GM11168 (cell line): ENCODE measurements around the gene WNT5A.
"Not testable (repeated sequence)": the region's sequence is repeated elsewhere in the genome, so short reads cannot be mapped to it uniquely, and the experiment has no call there.

Experiments used
- in situ Hi-C: fragments of 300-500 bp; cut with MboI; formaldehyde crosslinking; loops from one replicate; pipeline ENCODE4 v1.12.0; 2022; ENCODE audit warnings: low sequenced_read_pairs; ENCODE audit not compliant: unreplicated experiment

Gene WNT5A

DNA sequence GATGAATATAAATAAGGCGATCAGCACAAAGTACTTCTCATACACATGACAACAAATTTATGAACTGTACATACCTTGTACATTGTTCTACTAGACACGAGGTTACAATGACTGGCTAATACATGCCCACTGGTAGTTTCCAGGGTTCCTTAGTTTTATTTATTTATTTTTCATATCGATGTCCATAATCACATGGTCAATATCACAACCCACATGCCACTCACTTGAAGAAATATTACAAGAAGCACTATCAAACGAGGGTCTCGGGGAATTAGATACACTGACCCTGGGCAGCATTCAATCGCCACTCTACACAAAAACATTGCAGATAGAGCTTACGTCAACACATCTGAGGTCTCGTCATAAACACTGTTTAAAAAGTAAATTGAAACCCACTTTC, 21.2 kb upstream of the WNT5A start:
- in situ Hi-C loops: no loop called here

DNA sequence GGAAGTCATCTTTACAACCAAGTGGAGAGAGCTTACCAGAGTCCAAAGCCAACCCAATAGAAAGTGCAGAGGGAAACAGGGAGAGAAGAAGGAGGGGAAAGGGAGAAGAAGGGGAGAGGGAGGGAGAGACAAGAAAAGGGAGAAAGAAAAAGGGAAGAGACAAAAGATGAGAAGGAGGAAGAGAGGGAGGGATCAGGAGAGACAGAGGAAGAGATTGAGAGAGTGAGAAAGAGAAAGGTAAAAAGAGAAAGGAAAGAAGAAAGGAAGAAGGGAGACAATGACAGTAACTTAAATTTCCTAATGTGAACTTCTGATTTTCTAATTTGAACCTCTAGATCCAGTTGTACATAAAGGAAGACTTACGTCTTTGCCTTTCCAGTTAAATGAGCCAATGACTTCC, 20.7 kb upstream of the WNT5A start:
- in situ Hi-C loops: no loop called here

GRCh38 chr3:55505776-55506175, 18.7 kb upstream of the WNT5A start:
- in situ Hi-C loops: no loop called here

GRCh38 chr3:55505102-55505501, 18.0 kb upstream of the WNT5A start:
- in situ Hi-C loops: not testable (repeated sequence)

GRCh38 chr3:55501905-55502304, 14.8 kb upstream of the WNT5A start:
- in situ Hi-C loops: no loop called here

DNA sequence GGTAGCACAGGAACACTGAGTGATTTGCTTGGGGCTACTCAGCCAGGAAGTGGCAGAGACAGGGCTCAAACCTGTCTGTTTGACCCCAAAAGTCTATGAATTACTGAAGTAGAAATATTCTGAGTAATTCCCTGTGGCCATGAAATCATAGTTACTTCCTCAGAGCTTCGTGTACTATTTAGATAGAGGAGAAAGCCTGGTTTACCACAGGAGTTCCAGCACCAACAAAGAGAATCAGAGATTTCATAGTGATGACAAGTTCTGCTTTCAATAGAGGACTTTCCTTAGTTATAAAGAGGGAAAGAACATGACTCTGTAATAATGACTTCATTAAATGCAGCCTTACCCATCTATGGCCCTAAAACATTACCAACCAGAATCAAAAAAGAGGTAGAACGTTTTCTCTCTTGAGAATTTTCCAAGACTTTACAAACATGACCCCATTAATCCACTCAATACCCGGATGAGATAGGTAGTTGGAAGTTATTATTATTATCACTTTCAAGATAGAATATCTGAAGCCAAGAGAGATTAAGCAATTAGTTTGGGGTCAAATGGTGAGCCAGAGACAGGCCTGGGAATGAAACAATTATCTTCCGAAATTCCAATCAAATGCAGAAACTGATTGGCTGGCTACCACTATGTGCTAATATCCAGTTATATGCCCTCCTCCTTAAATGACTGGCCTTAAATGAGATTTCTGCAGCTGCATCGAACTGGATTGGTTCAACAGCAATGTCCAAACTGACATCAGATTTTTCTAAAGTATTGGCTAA, 13.6 kb upstream of the WNT5A start:
- in situ Hi-C loops: no loop called here

GRCh38 chr3:55498520-55498919, 11.4 kb upstream of the WNT5A start:
- in situ Hi-C loops: loop anchor here (5.0 to 25.0 kb wide), 2 partner anchors 229 to 764 kb away; no protein-coding TSS in a partner anchor

DNA sequence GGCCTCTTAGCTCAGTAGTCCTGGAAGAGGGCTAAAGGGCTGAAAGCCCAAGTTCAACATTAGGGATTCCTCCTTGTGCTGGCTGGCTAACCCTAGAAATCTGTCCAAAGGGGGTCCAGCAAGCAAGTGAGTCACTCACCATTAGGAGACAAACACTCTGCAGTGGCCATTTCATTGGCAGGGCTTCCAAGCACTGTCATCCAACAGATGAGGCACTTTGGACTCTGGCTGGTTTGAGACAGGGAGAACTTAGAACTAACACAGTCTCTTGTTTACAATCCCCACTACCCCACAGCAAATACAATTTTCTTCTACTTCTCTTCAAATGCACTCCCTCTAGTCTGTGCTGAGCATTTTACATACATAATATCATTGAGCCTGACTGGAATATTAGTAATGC, 10.1 kb upstream of the WNT5A start:
- in situ Hi-C loops: loop anchor here (5.0 to 25.0 kb wide), 2 partner anchors 230 to 765 kb away; no protein-coding TSS in a partner anchor

DNA sequence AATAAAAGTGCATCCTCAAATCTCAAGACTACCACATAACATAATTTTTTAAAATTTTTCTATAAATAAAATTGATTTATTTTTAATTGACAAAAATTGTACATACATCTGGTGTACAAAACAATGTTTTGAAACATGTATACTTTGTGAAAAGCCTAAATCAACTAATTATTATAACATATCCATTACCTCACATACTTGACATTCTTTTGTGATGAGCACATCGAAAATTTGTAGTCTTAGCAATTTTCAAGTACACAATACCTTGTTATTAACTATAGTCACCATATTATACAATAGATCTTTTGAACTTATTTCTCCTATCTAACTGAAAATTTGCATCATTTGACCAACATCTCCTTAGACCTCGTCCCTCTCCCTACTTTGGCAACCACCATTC, 7.9 kb upstream of the WNT5A start:
- in situ Hi-C loops: loop anchor here (5.0 to 25.0 kb wide), 2 partner anchors 232 to 767 kb away; no protein-coding TSS in a partner anchor

DNA sequence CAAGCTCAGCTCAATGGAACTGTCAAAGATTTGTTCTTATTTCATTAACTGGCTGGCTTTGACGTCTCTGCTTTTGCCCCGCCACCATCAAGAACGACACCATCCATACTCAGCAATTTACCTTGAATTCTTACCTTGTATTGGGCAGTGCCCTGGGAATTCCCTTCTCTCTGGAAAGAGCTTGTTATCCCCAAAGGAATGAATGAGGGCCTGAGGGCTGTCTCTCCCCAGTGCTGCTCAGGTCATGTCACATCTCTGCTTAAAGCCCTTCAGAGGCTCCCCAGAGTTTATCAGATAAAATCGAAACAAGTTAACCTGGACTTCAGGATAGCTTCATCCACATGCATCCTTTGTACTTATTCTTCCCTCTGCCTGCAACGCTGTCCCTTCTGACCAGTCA, 5.9 kb upstream of the WNT5A start:
- in situ Hi-C loops: loop anchor here (25.0 kb wide), 1 partner anchor 769 kb away; no protein-coding TSS in a partner anchor

DNA sequence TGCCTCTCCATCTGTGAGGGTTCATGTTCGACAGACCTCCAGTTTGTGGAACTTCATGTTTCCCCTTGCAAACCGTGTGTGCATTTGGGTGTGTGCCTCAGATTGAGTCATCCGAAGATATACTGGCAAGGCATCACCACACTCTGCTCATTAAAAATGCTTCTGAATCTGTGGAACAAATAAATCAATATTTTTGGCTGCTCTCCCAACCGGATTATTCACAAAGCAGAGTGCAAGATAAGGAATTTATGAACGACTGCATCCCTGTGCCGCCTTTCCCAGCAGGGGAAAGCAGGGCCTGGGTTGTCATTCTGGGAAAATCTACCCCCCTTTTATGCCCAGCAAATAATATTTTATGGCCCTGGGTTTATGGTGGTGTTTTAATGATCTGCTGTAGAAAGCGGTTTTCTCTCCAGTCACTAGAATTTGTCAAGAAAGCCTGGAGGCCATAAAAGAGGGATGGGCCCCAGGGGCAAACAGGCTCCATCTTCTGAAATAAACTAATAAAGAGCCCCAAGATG, 4.2 kb upstream of the WNT5A start:
- in situ Hi-C loops: loop anchor here (25.0 kb wide), 1 partner anchor 771 kb away; no protein-coding TSS in a partner anchor

DNA sequence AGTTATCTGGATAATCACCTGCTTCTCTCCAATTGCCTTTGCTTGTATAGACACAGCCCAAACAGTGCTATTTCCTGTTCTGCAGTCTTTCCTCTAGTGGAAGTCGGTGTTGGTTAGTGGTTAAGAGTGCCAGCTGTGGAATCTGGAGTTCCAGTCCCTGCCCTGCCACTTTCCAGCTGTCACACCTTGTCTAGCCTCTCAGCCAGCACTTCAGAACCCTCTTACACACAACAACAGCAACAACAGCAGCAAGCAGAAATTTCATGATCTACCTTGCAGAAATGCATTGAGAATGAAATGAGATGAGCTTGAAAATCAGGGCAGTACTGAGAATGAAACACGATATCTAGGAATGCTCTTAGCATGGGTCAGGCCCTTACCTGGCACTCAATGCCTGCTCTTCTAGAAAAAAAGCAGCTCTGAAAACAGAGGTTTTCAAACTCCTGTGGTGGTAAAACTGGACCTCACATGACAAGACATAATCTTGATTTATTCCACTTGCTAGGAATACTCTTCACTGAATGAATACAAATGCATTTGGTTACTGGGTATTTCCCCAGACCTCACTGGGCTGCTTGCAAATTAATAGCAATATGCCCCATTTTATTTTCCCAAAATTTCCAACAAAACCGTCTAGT, 3.3 kb upstream of the WNT5A start:
- in situ Hi-C loops: loop anchor here (25.0 kb wide), 1 partner anchor 772 kb away; no protein-coding TSS in a partner anchor

- in situ Hi-C loops: loop anchor here (25.0 kb wide), 1 partner anchor 773 kb away; no protein-coding TSS in a partner anchor
These were observed 2.7 kb upstream of the WNT5A start for GRCh38 chr3:55489798-55490132.

DNA sequence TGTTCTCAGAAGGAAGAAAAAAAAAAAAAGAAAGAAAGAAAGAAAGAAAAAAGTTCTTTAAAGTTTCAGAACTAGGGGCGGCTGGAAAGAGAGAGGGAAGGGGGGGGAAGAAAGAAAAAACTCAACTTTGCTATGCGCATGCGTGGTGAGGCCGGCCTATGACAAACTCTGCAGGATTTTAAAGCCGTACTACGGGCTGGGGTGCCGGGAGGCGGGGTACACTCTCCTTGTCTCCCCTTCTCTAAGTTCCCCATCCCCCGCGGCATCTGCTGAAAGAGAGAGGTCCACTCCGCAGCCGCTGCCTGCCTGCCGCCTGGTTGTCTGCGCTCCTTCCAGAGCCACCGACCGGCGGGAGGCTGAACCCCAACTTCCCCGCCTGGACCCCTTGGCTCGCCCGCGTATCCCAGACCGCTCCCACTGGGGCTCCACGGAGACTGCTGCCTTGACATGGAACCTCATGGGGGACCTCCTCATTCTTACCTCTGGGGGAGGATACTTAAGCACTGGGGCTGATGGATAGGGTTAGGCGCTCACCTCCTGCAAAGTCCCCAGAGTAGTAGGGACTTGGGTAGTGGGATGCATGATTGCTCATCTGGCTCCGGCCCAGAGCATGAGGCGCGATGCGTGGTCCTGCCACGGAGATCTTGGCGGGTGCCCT, 1.4 kb upstream of the WNT5A start:
- in situ Hi-C loops: loop anchor here (25.0 kb wide), 1 partner anchor 774 kb away; no protein-coding TSS in a partner anchor

DNA sequence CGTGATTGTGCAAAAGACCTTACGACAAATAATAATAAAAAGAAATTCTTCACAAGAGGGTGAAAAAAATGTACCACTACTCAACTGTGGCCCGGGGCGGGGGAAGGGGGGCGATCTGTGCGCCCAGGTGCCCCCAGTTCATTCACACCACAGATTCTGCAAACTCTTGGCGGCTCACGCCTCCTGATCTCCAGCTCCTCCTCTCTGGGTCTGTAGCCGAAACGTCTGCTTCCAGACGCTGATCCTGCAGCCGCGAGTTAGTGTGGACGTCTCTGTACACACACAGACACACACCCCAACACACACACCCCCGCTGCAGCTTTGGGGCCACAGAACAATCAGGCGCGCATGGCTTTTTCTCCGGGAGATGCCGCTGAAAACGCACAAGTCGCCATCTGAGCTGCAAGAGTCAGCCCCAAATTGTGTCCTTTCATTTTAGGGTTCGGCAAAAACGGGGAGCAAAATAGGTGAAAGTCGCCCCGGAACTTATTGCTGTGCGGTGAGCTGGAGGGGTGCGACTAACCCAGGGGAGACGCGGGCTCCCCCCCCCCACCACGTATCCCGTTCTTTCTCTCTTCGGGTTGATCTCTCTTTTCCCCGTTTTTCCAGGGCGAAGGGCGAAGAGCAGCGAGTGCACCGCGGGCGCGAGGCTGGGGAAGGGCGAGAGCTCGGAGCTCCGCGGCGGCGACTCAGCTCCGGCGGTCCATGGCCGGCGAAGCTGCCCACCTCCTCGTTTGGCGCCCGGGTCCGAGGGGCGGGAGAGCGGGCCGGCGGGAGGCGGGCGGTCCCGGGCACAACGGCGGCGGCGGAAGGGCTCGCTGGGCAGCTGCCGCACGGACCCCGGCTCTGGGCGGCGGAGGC, 505 bp upstream of the WNT5A start:
- in situ Hi-C loops: loop anchor here (25.0 kb wide), 1 partner anchor 775 kb away; no protein-coding TSS in a partner anchor

DNA sequence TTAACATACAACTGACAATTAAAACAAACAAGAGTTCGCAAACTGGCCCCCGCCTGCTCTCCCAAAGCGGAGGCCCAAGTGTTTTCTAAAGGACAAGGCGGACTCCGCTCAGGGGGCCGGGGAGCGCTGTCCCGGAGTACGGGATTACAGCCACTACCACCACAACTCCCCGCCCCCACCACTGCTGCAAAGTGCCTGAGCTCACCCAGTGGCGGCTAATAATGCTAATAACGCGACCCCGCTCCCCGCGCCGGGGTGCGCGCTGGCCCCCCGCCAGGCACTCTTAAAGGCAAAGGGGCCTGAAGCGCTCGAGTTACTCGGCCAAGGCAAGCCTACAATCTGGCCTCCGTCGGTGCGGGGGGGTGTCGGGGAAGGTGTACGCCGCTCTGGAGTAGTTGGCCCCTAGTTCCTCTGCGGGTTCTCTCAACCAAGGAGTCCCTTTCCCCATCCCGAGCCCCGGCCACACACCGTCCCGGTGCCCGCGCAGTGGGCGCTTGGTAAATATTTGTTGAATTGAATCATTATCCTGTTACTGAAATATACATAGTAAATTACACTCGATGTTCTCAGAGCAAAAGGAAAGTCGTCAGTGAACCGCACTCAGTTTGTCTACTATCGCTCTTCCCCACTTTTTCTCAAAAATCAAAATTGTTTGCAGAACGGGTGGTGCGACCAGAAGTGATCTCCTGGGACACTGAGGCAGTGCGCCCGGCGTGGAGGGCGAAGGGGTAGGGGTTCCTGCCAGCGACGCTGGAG, 827 bp downstream of the WNT5A start:
- in situ Hi-C loops: loop anchor here (25.0 kb wide), 1 partner anchor 776 kb away; no protein-coding TSS in a partner anchor

GRCh38 chr3:55484801-55485791, 2.0 kb downstream of the WNT5A start:
- in situ Hi-C loops: loop anchor here (25.0 kb wide), 1 partner anchor 777 kb away; no protein-coding TSS in a partner anchor
